DOHH2 (cell line): ENCODE measurements around the gene MVB12B.

ENCODE experiments used
- H3F3A ChIP-seq: fragments of 200-600 bp; sonication (generic), shearing (Covaris generic); 2 replicates; pipeline ENCODE4 v1.6.0; 2016; ENCODE audit warnings: antibody characterized with exemption, mild to moderate bottlenecking; ENCODE audit not compliant: control insufficient read depth, insufficient read depth
- H3K27ac ChIP-seq: fragments of 200-600 bp; sonication (generic); 2 replicates; pipeline ENCODE4 v1.5.1; 2014; ENCODE audit warnings: low read depth, mild to moderate bottlenecking, low read length, moderate library complexity
- H3K27me3 ChIP-seq: fragments of 200-600 bp; sonication (generic); 2 replicates; pipeline ENCODE4 v1.6.1; 2014; ENCODE audit warnings: mild to moderate bottlenecking, low read length, mixed read lengths; ENCODE audit not compliant: control insufficient read depth
- H3K36me3 ChIP-seq: fragments of 200-600 bp; sonication (generic); 2 replicates; pipeline ENCODE4 v1.6.1; 2014; ENCODE audit warnings: mild to moderate bottlenecking, low read length, moderate library complexity, mixed read lengths; ENCODE audit not compliant: control insufficient read depth
- H3K4me1 ChIP-seq: fragments of 200-600 bp; sonication (generic); 2 replicates; pipeline ENCODE4 v1.6.1; 2014; ENCODE audit warnings: mild to moderate bottlenecking, low read length, mixed read lengths; ENCODE audit not compliant: control insufficient read depth
- H3K4me2 ChIP-seq: fragments of 200-600 bp; sonication (generic); 2 replicates; pipeline ENCODE4 v1.6.0; 2014; ENCODE audit warnings: mild to moderate bottlenecking, low read length, moderate library complexity
- H3K4me3 ChIP-seq: fragments of 200-600 bp; sonication (generic); 2 replicates; pipeline ENCODE4 v1.5.1; 2014; ENCODE audit warnings: mild to moderate bottlenecking, low read length, mixed read lengths
- H3K79me2 ChIP-seq: fragments of 200-600 bp; sonication (generic); 2 replicates; pipeline ENCODE4 v1.6.1; 2014; ENCODE audit warnings: mild to moderate bottlenecking, low read length, mixed read lengths; ENCODE audit not compliant: control insufficient read depth
- H3K9me2 ChIP-seq: fragments of 200-600 bp; sonication (generic); replicated peaks from 2 replicates; pipeline ENCODE4 v1.6.1; 2014; ENCODE audit warnings: mild to moderate bottlenecking, low read length, mixed read lengths; ENCODE audit not compliant: control insufficient read depth
- H3K9me3 ChIP-seq: fragments of 200-600 bp; sonication (generic); 2 replicates; pipeline ENCODE4 v1.6.1; 2014; ENCODE audit warnings: antibody characterized with exemption, low read length, mixed read lengths; ENCODE audit not compliant: control insufficient read depth, insufficient read depth
- H4K20me1 ChIP-seq: fragments of 200-600 bp; sonication (generic); 2 replicates; pipeline ENCODE4 v1.6.0; 2014; ENCODE audit warnings: low read depth, mild to moderate bottlenecking, antibody characterized with exemption, low read length, moderate library complexity; ENCODE audit not compliant: control insufficient read depth, insufficient read depth
- EZH2phosphoT487 ChIP-seq: fragments of 200-600 bp; sonication (generic); IDR thresholded peaks from 2 replicates; pipeline ENCODE4 v1.6.1; 2017; ENCODE audit warnings: borderline replicate concordance, mild to moderate bottlenecking, antibody characterized with exemption, low read length, moderate library complexity, mixed read lengths
- TF ChIP-seq, protein P1 (sequence below): fragments of 200-600 bp; sonication (generic); IDR thresholded peaks from one replicate; pipeline ENCODE4 v1.5.1; 2014; ENCODE audit warnings: antibody characterized with exemption, mild to moderate bottlenecking, low read depth, low read length; ENCODE audit not compliant: poor library complexity, severe bottlenecking

The MVB12B gene

GRCh38 chr9:126318858-126319257, 7.8 kb upstream of the MVB12B start:
- H3K79me2 ChIP-seq, result no peaks in the 10 kb centered on the region
- H3K36me3 ChIP-seq, result no peaks in the 10 kb centered on the region

DNA sequence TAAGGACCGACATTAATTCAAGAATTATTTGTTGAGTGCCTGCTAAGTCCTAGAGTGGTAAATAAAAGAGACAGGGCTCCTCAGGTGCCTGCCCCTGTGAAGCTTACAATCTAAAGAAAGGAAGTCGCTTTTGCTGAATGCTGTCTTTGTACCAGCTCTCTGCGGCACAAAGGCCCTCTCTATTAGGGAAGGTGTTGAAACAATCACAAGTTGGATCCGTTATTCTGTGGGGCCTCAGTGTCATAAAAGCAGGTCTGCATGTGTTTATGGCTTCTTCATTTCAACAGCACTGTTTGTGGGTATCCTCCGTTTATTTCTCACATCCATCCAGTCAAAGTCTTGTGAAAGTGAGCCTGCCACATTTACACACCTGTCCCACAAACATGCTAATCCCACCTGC, 7.0 kb upstream of the MVB12B start:
- no peaks in the 10 kb centered on the region for H3K36me3 ChIP-seq
- H4K20me1 ChIP-seq, result no peaks in the 10 kb centered on the region
- H3K79me2 ChIP-seq, result no peaks in the 10 kb centered on the region
- H3K4me1 ChIP-seq, result no peaks in the 10 kb centered on the region
- no peaks in the 10 kb centered on the region for H3K9me2 ChIP-seq
- no peak overlapping the region for H3K4me2 ChIP-seq
- H3K9me3 ChIP-seq, result peaks cover 3% of the 10 kb centered on the region; the same call in 1 of the 2 replicates
- H3F3A ChIP-seq, result no peaks in the 10 kb centered on the region
- no peak for TF ChIP-seq EZH2phosphoT487
- TF ChIP-seq, protein P1, sequence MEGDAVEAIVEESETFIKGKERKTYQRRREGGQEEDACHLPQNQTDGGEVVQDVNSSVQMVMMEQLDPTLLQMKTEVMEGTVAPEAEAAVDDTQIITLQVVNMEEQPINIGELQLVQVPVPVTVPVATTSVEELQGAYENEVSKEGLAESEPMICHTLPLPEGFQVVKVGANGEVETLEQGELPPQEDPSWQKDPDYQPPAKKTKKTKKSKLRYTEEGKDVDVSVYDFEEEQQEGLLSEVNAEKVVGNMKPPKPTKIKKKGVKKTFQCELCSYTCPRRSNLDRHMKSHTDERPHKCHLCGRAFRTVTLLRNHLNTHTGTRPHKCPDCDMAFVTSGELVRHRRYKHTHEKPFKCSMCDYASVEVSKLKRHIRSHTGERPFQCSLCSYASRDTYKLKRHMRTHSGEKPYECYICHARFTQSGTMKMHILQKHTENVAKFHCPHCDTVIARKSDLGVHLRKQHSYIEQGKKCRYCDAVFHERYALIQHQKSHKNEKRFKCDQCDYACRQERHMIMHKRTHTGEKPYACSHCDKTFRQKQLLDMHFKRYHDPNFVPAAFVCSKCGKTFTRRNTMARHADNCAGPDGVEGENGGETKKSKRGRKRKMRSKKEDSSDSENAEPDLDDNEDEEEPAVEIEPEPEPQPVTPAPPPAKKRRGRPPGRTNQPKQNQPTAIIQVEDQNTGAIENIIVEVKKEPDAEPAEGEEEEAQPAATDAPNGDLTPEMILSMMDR, result no peak
- no peaks in the 10 kb centered on the region for H3K27me3 ChIP-seq
- no peak overlapping the region for H3K4me3 ChIP-seq
- no peak overlapping the region for H3K27ac ChIP-seq

More at GRCh38 chr9:126318858-126319257, 7.8 kb upstream of the MVB12B start:
- Histone ChIP-seq H3F3A (no peaks in the 10 kb centered on the region), H3K9me3 (no peaks in the 10 kb centered on the region), H3K4me2 (no peak overlapping the region), H3K27me3 (no peaks in the 10 kb centered on the region), H3K27ac (no peak overlapping the region), H3K4me3 (no peak overlapping the region), H3K9me2 (no peaks in the 10 kb centered on the region), H4K20me1 (no peaks in the 10 kb centered on the region), H3K4me1 (no peaks in the 10 kb centered on the region)
- TF ChIP-seq EZH2phosphoT487, result no peak
- TF ChIP-seq, protein P1, result no peak

GRCh38 chr9:126320158-126320922, 6.3 kb upstream of the MVB12B start:
- no peaks in the 10 kb centered on the region for H3K9me2 ChIP-seq
- no peaks in the 10 kb centered on the region for H3K79me2 ChIP-seq
- H3K36me3 ChIP-seq, result no peaks in the 10 kb centered on the region
- no peak overlapping the region for H3K4me3 ChIP-seq
- H3K27me3 ChIP-seq, result peaks cover under 1% of the 10 kb centered on the region; the same call in 1 of the 2 replicates
- TF ChIP-seq EZH2phosphoT487, result no peak
- TF ChIP-seq, protein P1, result no peak
- H4K20me1 ChIP-seq, result no peaks in the 10 kb centered on the region
- H3K4me2 ChIP-seq, result no peak overlapping the region
- H3K27ac ChIP-seq, result no peak overlapping the region
- peaks cover 4% of the 10 kb centered on the region; the same call in 1 of the 2 replicates for H3K9me3 ChIP-seq
- no peaks in the 10 kb centered on the region for H3K4me1 ChIP-seq
- no peaks in the 10 kb centered on the region for H3F3A ChIP-seq
